Panc1 (cell line): ENCODE data around the gene ZNF444.

ENCODE experiments used
- POLR2AphosphoS5 ChIP-seq: IDR thresholded peaks from 2 replicates; pipeline ENCODE4 v1.6.1; 2012; ENCODE audit warnings: mild to moderate bottlenecking, low read depth, low read length, moderate library complexity
- REST ChIP-seq, 2 experiments: IDR thresholded peaks; 2 replicates each; pipeline ENCODE4 v1.6.1; 2011 to 2012; ENCODE audit warnings: low read depth in 2 of 2, control low read depth in 1 of 2, low read length in 1 of 2, mild to moderate bottlenecking in 1 of 2, moderate library complexity in 1 of 2; ENCODE audit not compliant: insufficient read depth in 1 of 2
- TF ChIP-seq, protein P1 (sequence below): fragments of 450-650 bp; IDR thresholded peaks from 2 replicates; pipeline ENCODE4 v1.5.1; 2017; ENCODE audit warnings: mild to moderate bottlenecking

DNA sequence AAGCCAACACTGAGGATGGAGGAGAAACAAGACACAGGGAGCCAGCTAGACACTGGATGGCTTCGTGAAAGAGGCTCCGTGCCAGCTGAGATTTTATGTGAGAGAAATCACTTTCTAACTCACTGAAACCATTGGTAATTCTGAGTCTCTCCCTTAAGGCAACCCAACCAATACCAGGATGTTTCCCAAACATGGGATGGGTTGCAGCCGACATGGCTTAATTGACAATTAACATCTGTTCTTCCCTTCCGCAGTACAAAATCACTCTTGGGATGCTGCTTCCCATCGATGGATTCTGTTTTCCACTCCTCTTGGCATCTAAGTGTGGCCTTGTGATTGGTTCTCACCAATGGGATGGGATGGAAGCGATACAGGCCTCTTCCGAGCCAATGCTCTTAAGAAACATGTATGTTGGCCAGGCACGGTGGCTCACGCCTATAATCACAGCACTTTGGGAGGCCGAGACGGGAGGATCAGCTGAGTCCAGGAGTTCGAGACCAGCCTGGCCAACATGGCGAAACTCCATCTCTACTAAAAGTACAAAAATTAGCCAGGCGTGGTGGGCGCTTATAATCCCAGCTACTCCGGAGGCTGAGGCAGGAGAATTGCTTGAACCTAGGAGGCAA lies 17.7 kb upstream of the ZNF444 start:
- TF ChIP-seq, protein P1, sequence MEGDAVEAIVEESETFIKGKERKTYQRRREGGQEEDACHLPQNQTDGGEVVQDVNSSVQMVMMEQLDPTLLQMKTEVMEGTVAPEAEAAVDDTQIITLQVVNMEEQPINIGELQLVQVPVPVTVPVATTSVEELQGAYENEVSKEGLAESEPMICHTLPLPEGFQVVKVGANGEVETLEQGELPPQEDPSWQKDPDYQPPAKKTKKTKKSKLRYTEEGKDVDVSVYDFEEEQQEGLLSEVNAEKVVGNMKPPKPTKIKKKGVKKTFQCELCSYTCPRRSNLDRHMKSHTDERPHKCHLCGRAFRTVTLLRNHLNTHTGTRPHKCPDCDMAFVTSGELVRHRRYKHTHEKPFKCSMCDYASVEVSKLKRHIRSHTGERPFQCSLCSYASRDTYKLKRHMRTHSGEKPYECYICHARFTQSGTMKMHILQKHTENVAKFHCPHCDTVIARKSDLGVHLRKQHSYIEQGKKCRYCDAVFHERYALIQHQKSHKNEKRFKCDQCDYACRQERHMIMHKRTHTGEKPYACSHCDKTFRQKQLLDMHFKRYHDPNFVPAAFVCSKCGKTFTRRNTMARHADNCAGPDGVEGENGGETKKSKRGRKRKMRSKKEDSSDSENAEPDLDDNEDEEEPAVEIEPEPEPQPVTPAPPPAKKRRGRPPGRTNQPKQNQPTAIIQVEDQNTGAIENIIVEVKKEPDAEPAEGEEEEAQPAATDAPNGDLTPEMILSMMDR = no peak
- no peak for TF ChIP-seq REST (IDR thresholded peaks at IDR 0.05; ENCODE audit: insufficient read depth in 1 of 2, low read depth in 2 of 2, low read length in 1 of 2)
- TF ChIP-seq POLR2AphosphoS5 = no peak
